GM12878 (cell line): ENCODE data around the gene GDF15. TPM values are rescaled to one million over a fixed set of nuclear protein-coding genes. Genes with fewer than 3 reads are reported as not detected.

Source experiments
- ATAC-seq: fragments of 200-7000 bp; cut with Tn5 transposase; 3 replicates; pipeline ENCODE4 v1.9.1; 2020; ENCODE audit warnings: mild to moderate bottlenecking, moderate library complexity
- BruUV-seq: library from RNA; stranded (reverse); fragments of 400-500 nt; replicated peaks from 2 replicates; lab custom pipeline; 2021; lab: Mats Ljungman, UMichigan
- CTCF ChIA-PET: fragments of 300-600 bp; sonication (Branson Sonifier 250); formaldehyde crosslinking; extraction: SDS; loops from one replicate; lab custom pipeline; 2021; ENCODE audit warnings: inconsistent platforms; lab: Yijun Ruan, JAX
- POLR2A ChIA-PET: fragments of 350-600 bp; formaldehyde crosslinking; extraction: SDS; loops from one replicate; lab custom pipeline; 2021; ENCODE audit warnings: inconsistent platforms; lab: Charles Lee
- RAD21 ChIA-PET: fragments of 300-600 bp; sonication (Branson Sonifier 250); formaldehyde crosslinking; loops from one replicate; lab custom pipeline; 2023; ENCODE audit warnings: antibody characterized with exemption; ENCODE audit not compliant: unreplicated experiment; lab: Charles Lee
- SMC1A ChIA-PET: fragments of 300-600 bp; sonication (Branson Sonifier 250); formaldehyde crosslinking; loops from one replicate; lab custom pipeline; 2023; ENCODE audit not compliant: unreplicated experiment, uncharacterized antibody; lab: Charles Lee
- DNase-seq: peaks from one replicate; pipeline ENCODE4 v3.0.0-alpha.2; 2011; ENCODE audit warnings: low read depth, low spot score
- FAIRE-seq: peaks from 3 replicates; lab custom pipeline; 2011; peaks lifted over from hg19 to GRCh38; lab: Jason Lieb, UNC
- H2AFZ ChIP-seq: 2 replicates; pipeline ENCODE4 v1.6.0; 2011; ENCODE audit warnings: low read depth, low read length, control low read depth; ENCODE audit not compliant: control insufficient read depth
- H3K27ac ChIP-seq: 2 replicates; pipeline ENCODE4 v1.5.1; 2011; ENCODE audit warnings: control low read depth; ENCODE audit not compliant: control insufficient read depth, insufficient read depth
- H3K27me3 ChIP-seq, 2 experiments: replicated peaks in 1 of 2; 2 replicates each; pipeline versions ENCODE4 v1.6.0 to v1.6.1; 2011; ENCODE audit warnings: low read length in 1 of 2; ENCODE audit not compliant: control insufficient read depth in 2 of 2, insufficient read depth in 2 of 2
- H3K36me3 ChIP-seq, 2 experiments: 2 replicates each; pipeline ENCODE4 v1.5.1; 2011; ENCODE audit warnings: low read length in 1 of 2; ENCODE audit not compliant: control insufficient read depth in 2 of 2, insufficient read depth in 2 of 2
- H3K4me1 ChIP-seq: 2 replicates; pipeline ENCODE4 v1.6.1; 2011; ENCODE audit warnings: mild to moderate bottlenecking, low read length, moderate library complexity, mixed read lengths; ENCODE audit not compliant: control insufficient read depth, insufficient read depth
- H3K4me2 ChIP-seq: 2 replicates; pipeline ENCODE4 v1.6.0; 2011; ENCODE audit warnings: control low read depth; ENCODE audit not compliant: control insufficient read depth, insufficient read depth
- H3K4me3 ChIP-seq: fragments of 200-600 bp; sonication (generic); 2 replicates; pipeline ENCODE4 v1.5.1; 2016
- H3K79me2 ChIP-seq: 2 replicates; pipeline ENCODE4 v1.6.0; 2011; ENCODE audit warnings: low read length; ENCODE audit not compliant: control insufficient read depth, insufficient read depth
- H3K9ac ChIP-seq: 2 replicates; pipeline ENCODE4 v1.8.0; 2011; ENCODE audit warnings: low read length, control low read depth, mixed read lengths; ENCODE audit not compliant: control insufficient read depth, insufficient read depth
- H3K9me3 ChIP-seq: replicated peaks from 3 replicates; pipeline ENCODE4 v1.5.1; 2011; ENCODE audit warnings: mild to moderate bottlenecking, low read length; ENCODE audit not compliant: control insufficient read depth, insufficient read depth
- H4K20me1 ChIP-seq: 2 replicates; pipeline ENCODE4 v1.6.0; 2011; ENCODE audit not compliant: control insufficient read depth, insufficient read depth
- BCL11A ChIP-seq: IDR thresholded peaks from 2 replicates; pipeline ENCODE4 v1.6.1; 2011; ENCODE audit warnings: low read depth, low read length
- BHLHE40 ChIP-seq, 2 experiments: fragments of 450-650 bp in 1 of 2; IDR thresholded peaks; 2 replicates each; pipeline ENCODE4 v1.6.1; 2011 to 2017; ENCODE audit warnings: low read depth in 2 of 2, borderline replicate concordance in 1 of 2, improper control_type of control experiment in 1 of 2, low read length in 1 of 2, mild to moderate bottlenecking in 1 of 2
- CEBPB ChIP-seq, 2 experiments: fragments of 150-350 bp in 1 of 2; IDR thresholded peaks; 2 replicates each; pipeline ENCODE4 v1.6.1; 2012 to 2014; ENCODE audit warnings: low read depth in 2 of 2, low read length in 2 of 2, borderline replicate concordance in 1 of 2, inconsistent platforms in 1 of 2
- CHD2 ChIP-seq: IDR thresholded peaks from 2 replicates; pipeline ENCODE4 v1.6.1; 2011; ENCODE audit warnings: low read depth, low read length, improper control_type of control experiment, borderline replicate concordance
- DPF2 ChIP-seq: fragments of 450-650 bp; IDR thresholded peaks from 2 replicates; pipeline ENCODE4 v1.6.1; 2017; ENCODE audit warnings: mild to moderate bottlenecking
- EP300 ChIP-seq, 2 experiments: fragments of 150-350 bp in 1 of 2; IDR thresholded peaks; 2 replicates each; pipeline ENCODE4 v1.6.1; 2011 to 2012; ENCODE audit warnings: low read depth in 2 of 2, low read length in 2 of 2, borderline replicate concordance in 1 of 2, improper control_type of control experiment in 1 of 2, inconsistent platforms in 1 of 2; ENCODE audit not compliant: control insufficient read depth in 1 of 2
- ESRRA ChIP-seq: IDR thresholded peaks from 2 replicates; pipeline ENCODE4 v1.6.1; 2012; ENCODE audit warnings: mild to moderate bottlenecking, low read length, improper control_type of control experiment
- IKZF1 ChIP-seq: fragments of 450-650 bp; conservative IDR thresholded peaks from 2 replicates; pipeline ENCODE4 v1.6.1; 2017; ENCODE audit warnings: antibody characterized with exemption, mild to moderate bottlenecking
- IKZF2 ChIP-seq, 2 experiments: fragments of 450-650 bp; IDR thresholded peaks; 2 replicates each; pipeline ENCODE4 v1.6.1; 2017; ENCODE audit warnings: mild to moderate bottlenecking in 2 of 2, moderate library complexity in 2 of 2
- JUND ChIP-seq: IDR thresholded peaks from 2 replicates; pipeline ENCODE4 v1.6.1; 2012; ENCODE audit warnings: low read depth, mild to moderate bottlenecking, low read length, improper control_type of control experiment, moderate library complexity
- MEF2A ChIP-seq: IDR thresholded peaks from 2 replicates; pipeline ENCODE4 v1.6.1; 2011; ENCODE audit warnings: low read depth, mild to moderate bottlenecking, low read length, moderate library complexity; ENCODE audit not compliant: insufficient read depth
- MEF2B ChIP-seq: fragments of 450-650 bp; IDR thresholded peaks from 2 replicates; pipeline ENCODE4 v1.6.1; 2018; ENCODE audit warnings: mild to moderate bottlenecking, moderate library complexity; ENCODE audit not compliant: partially characterized antibody, poor library complexity, severe bottlenecking
- MXI1 ChIP-seq: fragments of 150-350 bp; IDR thresholded peaks from 2 replicates; pipeline ENCODE4 v1.6.1; 2011; ENCODE audit warnings: low read depth, mild to moderate bottlenecking, inconsistent platforms, low read length, improper control_type of control experiment
- SUZ12 ChIP-seq: fragments of 200-600 bp; sonication (generic); IDR thresholded peaks from one replicate; pipeline ENCODE4 v1.6.1; 2018; ENCODE audit warnings: antibody characterized with exemption, mild to moderate bottlenecking; ENCODE audit not compliant: unreplicated experiment
- WGBS: methylation state at CpG from one replicate; pipeline ENCODE4 v1.1.6; 2016; ENCODE audit warnings: low lambda C conversion rate; ENCODE audit not compliant: insufficient replicate concordance, insufficient coverage; ENCODE audit errors: missing lambda C conversion rate; 5-methylcytosine and 5-hydroxymethylcytosine counted together
- in situ Hi-C: fragments of 300-500 bp; cut with MboI; formaldehyde crosslinking; loops from 9 replicates; pipeline ENCODE4 v1.14.3; 2018; ENCODE audit warnings: mixed read lengths
- intact Hi-C: fragments of 100-400 bp; cut with micrococcal nuclease; formaldehyde crosslinking; loops from one replicate; pipeline ENCODE4 v1.14.2; 2022; ENCODE audit not compliant: unreplicated experiment
- polyA plus RNA-seq, 11 experiments: library from polyadenylated mRNA; depleted of rRNA in 4 of 11; unstranded in 6 of 11; stranded (reverse) in 5 of 11; fragments of >200 nt; fragmentation: Nextera tagmentation in 4 of 11; fragmentation: Illumina TruSeq in 1 of 11; extraction: Ambion mirVana in 4 of 11; extraction: Trizol in 1 of 11; gene quantifications; 1 replicate in 1 of 11; 2 replicates in 10 of 11; pipeline versions ENCODE4 v1.2.1 to v1.2.3, GENCODE V29; 2011 to 2016; ENCODE audit warnings: inconsistent platforms in 2 of 11, missing spikeins in 2 of 11, low read depth in 1 of 11
- total RNA-seq, 4 experiments: library from RNA; depleted of rRNA in 3 of 4; stranded (reverse); fragments of >200 nt in 3 of 4; fragmentation: Illumina TruSeq in 1 of 4; extraction: Trizol in 1 of 4; gene quantifications; 2 replicates each; pipeline versions ENCODE4 v1.2.1 to v1.2.3, GENCODE V29; 2013 to 2021
- TF ChIP-seq, protein P1 (sequence below): IDR thresholded peaks from 2 replicates; pipeline ENCODE4 v1.6.1; 2011; ENCODE audit warnings: borderline replicate concordance, low read depth, mild to moderate bottlenecking, moderate library complexity, low read length; ENCODE audit not compliant: insufficient read depth, poor library complexity, severe bottlenecking
- TF ChIP-seq, protein P2 (sequence below): IDR thresholded peaks from 2 replicates; pipeline ENCODE4 v1.6.1; 2012; ENCODE audit warnings: low read depth, low read length, improper control_type of control experiment
- TF ChIP-seq, protein P3 (sequence below): IDR thresholded peaks from 2 replicates; pipeline ENCODE4 v1.6.1; 2012; ENCODE audit warnings: low read depth, low read length, improper control_type of control experiment
- TF ChIP-seq, protein P4 (sequence below): fragments of 450-650 bp; IDR thresholded peaks from 2 replicates; pipeline ENCODE4 v1.6.1; 2017; ENCODE audit warnings: mild to moderate bottlenecking

The GDF15 gene
- total and polyA plus RNA-seq, 10 of the 15 experiments (the other 5 are each of a cell fraction or from before 2014, with no cell fraction given): 0.11 to 3.6 (median 1.6) TPM; not detected in 1

DNA sequence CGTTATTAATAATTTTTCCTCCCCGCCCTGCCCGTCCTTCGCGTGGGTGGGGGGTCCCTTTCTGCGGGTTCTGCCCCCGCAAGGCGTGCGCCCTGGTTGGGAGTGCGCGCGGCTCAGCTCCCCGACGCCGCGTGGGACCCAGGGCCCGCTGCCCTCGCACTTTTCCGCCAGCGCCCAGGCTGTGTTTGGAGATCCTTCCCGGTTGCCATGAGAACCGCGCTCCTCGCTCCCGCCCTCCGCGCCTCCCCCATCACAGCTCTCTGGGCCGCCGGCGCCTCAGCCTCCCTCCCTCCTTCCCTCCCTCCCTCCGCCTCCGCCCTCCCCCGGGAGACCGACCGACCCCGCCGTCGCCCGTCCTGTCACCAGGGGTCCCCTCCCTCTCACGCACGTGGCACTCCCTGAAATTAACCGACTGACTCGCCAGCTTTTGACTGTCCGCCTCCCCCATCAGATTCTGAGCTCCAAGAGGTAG is 30.9 kb downstream of the GDF15 start:
- no TSS peak for BruUV-seq
- H3K27ac ChIP-seq: peak overlapping the region; percentile 78
- WGBS: 5% methylated on average over 24 of the region's 44 CpGs
- peak overlapping the region; percentile 76 for H3K9ac ChIP-seq
- H3K4me1 ChIP-seq: peaks cover 58% of the 10 kb centered on the region
- POLR2A ChIA-PET: interaction anchor here (1.0 to 2.6 kb wide), 7 partner anchors 15 to 211 kb away, joined by 3 to 21 read pairs (median 4); partner anchors contain the start of genes JUND and LSM4
- no peaks in the 10 kb centered on the region for H3K27me3 ChIP-seq
- ATAC-seq (peak; percentile 54), FAIRE-seq (peak; percentile 49), DNase-seq (no peak)
- CTCF ChIA-PET: interaction anchor here (0.7 to 8.8 kb wide), 9 partner anchors 18 to 137 kb away, joined by 3 to 88 read pairs (median 14); partner anchors contain the start of genes GDF15 and JUND
- H3K79me2 ChIP-seq: peaks cover 26% of the 10 kb centered on the region
- no peaks in the 10 kb centered on the region for H4K20me1 ChIP-seq
- SMC1A ChIA-PET: interaction anchor here (1.1 to 2.6 kb wide), 8 partner anchors 12 to 235 kb away, joined by 3 to 11 read pairs (median 3); partner anchors contain the start of gene LSM4
- H3K9me3 ChIP-seq: no peaks in the 10 kb centered on the region
- H3K36me3 ChIP-seq: no peaks in the 10 kb centered on the region
- intact Hi-C loops: loop anchor here (10.0 kb wide), 1 partner anchor 212 kb away; the partner anchor contains the start of gene RAB3A
- H3K4me2 ChIP-seq: peak overlapping the region; percentile 94
- RAD21 ChIA-PET: interaction anchor here (0.6 to 2.1 kb wide), 9 partner anchors 12 to 136 kb away, joined by 3 to 12 read pairs (median 4); partner anchors contain the start of genes JUND and LSM4
- H3K4me3 ChIP-seq: peak overlapping the region; percentile 65
- H2AFZ ChIP-seq: peak overlapping the region; percentile 20
- in situ Hi-C loops: no loop called here
- TF ChIP-seq MEF2A (no peak), SUZ12 (no peak), IKZF1 (peak; percentile 71), JUND (no peak), DPF2 (0 out of 2 replicates have a peak, but pooled peaks have one; percentile 20), EP300 (IDR thresholded peaks at IDR 0.05; ENCODE audit: borderline replicate concordance in 1 of 2, control insufficient read depth in 1 of 2, low read depth in 2 of 2, low read length in 2 of 2) (peak in 1 of 2 experiments; percentile 34; a peak in 1 of 4 replicates), ESRRA (no peak), BHLHE40 (IDR thresholded peaks at IDR 0.05; ENCODE audit: borderline replicate concordance in 1 of 2, low read depth in 2 of 2, low read length in 1 of 2) (peak; percentile 42 to 55; a peak in 2 of 4 replicates), BCL11A (no peak), CHD2 (peak; percentile 58), IKZF2 (IDR thresholded peaks at IDR 0.05) (peak; percentile 10 to 52; a peak in 2 of 4 replicates), MXI1 (peak; percentile 82), CEBPB (IDR thresholded peaks at IDR 0.05; ENCODE audit: borderline replicate concordance in 1 of 2, low read depth in 2 of 2, low read length in 2 of 2) (no peak), MEF2B (peak; percentile 55)
- TF ChIP-seq, protein P1, sequence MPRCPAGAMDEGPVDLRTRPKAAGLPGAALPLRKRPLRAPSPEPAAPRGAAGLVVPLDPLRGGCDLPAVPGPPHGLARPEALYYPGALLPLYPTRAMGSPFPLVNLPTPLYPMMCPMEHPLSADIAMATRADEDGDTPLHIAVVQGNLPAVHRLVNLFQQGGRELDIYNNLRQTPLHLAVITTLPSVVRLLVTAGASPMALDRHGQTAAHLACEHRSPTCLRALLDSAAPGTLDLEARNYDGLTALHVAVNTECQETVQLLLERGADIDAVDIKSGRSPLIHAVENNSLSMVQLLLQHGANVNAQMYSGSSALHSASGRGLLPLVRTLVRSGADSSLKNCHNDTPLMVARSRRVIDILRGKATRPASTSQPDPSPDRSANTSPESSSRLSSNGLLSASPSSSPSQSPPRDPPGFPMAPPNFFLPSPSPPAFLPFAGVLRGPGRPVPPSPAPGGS: no peak
- TF ChIP-seq, protein P2, sequence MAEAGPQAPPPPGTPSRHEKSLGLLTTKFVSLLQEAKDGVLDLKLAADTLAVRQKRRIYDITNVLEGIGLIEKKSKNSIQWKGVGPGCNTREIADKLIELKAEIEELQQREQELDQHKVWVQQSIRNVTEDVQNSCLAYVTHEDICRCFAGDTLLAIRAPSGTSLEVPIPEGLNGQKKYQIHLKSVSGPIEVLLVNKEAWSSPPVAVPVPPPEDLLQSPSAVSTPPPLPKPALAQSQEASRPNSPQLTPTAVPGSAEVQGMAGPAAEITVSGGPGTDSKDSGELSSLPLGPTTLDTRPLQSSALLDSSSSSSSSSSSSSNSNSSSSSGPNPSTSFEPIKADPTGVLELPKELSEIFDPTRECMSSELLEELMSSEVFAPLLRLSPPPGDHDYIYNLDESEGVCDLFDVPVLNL: 0 out of 2 replicates have a peak, but pooled peaks have one; percentile 35
- TF ChIP-seq, protein P3, sequence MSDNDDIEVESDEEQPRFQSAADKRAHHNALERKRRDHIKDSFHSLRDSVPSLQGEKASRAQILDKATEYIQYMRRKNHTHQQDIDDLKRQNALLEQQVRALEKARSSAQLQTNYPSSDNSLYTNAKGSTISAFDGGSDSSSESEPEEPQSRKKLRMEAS: peak; percentile 19; the same call in 1 of the 2 replicates
- TF ChIP-seq, protein P4, sequence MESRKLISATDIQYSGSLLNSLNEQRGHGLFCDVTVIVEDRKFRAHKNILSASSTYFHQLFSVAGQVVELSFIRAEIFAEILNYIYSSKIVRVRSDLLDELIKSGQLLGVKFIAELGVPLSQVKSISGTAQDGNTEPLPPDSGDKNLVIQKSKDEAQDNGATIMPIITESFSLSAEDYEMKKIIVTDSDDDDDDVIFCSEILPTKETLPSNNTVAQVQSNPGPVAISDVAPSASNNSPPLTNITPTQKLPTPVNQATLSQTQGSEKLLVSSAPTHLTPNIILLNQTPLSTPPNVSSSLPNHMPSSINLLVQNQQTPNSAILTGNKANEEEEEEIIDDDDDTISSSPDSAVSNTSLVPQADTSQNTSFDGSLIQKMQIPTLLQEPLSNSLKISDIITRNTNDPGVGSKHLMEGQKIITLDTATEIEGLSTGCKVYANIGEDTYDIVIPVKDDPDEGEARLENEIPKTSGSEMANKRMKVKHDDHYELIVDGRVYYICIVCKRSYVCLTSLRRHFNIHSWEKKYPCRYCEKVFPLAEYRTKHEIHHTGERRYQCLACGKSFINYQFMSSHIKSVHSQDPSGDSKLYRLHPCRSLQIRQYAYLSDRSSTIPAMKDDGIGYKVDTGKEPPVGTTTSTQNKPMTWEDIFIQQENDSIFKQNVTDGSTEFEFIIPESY: no peak
